BE2C (cell line): ENCODE results near the gene MOB3B.

Source experiments
- DNase-seq: peaks from one replicate; pipeline ENCODE4 v3.0.0-alpha.2; 2020
- H3K27me3 ChIP-seq: fragments of 250-450 bp; sonication (Bioruptor Pico); 2 replicates; pipeline ENCODE4 v1.5.1; 2020; ENCODE audit warnings: mild to moderate bottlenecking
- H3K36me3 ChIP-seq: fragments of 250-450 bp; sonication (Bioruptor Pico); 2 replicates; pipeline ENCODE4 v1.5.1; 2020; ENCODE audit warnings: mild to moderate bottlenecking
- H3K4me1 ChIP-seq: fragments of 250-450 bp; sonication (Bioruptor Pico); 2 replicates; pipeline ENCODE4 v1.5.1; 2020
- H3K4me3 ChIP-seq: 2 replicates; pipeline ENCODE4 v1.5.1; 2011; ENCODE audit warnings: low read depth, low read length
- H3K9me3 ChIP-seq: fragments of 250-450 bp; sonication (Bioruptor Pico); 2 replicates; pipeline ENCODE4 v1.5.1; 2020
- TF ChIP-seq, protein P1 (sequence below): IDR thresholded peaks from 2 replicates; pipeline ENCODE4 v1.5.1; 2012; ENCODE audit warnings: mild to moderate bottlenecking, low read depth, low read length

Gene MOB3B

DNA sequence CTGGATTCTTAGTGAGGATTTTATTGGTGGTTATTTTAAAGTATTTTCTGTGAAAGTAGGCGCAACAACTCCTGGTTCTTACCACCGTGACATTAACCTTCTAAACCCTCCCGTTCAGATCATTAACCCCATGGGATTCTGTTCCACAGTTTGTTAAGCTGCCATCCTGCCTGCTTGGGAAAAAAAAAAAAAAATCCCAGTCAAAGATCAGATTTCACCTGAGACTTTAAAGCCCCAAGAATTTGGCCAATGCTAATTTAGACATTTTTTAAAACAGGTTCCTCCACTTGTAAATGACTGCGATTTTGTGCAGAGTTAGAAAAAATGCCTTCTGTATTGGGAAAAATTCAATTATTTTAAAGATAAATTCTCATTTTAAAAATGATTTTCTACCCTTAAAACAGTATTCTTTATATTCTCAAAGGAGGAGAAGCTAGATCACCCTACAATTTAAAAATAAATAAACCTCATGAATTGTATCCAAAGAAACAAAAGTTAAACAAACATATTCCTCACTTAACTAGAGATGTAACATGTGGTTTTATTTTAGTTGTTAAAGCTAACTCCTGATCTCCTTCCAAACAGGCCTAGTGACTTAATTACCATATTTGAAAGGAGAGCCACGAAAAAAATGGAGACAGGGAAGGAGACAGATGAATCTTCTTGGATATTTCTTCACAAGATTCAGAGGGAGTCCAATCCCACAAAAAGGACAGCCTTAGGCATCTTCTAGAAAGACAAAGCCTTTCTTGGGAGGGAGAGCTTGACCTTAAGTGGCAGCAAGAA, 98.7 kb downstream of the MOB3B start:
- no peaks in the 10 kb centered on the region for H3K4me1 ChIP-seq
- TF ChIP-seq, protein P1, sequence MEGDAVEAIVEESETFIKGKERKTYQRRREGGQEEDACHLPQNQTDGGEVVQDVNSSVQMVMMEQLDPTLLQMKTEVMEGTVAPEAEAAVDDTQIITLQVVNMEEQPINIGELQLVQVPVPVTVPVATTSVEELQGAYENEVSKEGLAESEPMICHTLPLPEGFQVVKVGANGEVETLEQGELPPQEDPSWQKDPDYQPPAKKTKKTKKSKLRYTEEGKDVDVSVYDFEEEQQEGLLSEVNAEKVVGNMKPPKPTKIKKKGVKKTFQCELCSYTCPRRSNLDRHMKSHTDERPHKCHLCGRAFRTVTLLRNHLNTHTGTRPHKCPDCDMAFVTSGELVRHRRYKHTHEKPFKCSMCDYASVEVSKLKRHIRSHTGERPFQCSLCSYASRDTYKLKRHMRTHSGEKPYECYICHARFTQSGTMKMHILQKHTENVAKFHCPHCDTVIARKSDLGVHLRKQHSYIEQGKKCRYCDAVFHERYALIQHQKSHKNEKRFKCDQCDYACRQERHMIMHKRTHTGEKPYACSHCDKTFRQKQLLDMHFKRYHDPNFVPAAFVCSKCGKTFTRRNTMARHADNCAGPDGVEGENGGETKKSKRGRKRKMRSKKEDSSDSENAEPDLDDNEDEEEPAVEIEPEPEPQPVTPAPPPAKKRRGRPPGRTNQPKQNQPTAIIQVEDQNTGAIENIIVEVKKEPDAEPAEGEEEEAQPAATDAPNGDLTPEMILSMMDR = no peak
- DNase-seq = no peak
- H3K27me3 ChIP-seq = no peaks in the 10 kb centered on the region
- H3K36me3 ChIP-seq = no peaks in the 10 kb centered on the region
- H3K4me3 ChIP-seq = no peak overlapping the region
- no peaks in the 10 kb centered on the region for H3K9me3 ChIP-seq

DNA sequence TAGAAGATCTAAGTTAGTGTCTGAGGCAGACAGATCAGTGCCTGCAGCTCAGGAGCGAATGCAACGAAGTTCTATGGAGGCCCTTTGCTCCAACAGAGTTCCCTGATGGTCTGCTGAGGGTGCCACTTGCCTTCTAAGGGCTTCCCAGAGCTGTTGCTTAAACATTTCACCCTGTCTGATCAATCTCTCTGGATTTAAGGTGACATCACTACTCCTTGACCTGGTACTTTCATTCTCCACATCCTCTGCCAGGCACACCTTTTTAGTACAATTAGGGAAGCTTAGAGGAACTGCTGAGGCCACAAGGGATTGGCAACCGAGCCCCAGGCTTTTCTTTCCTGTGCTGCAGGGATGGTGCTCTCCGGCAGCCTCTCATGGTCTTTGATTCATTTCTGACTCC, 99.7 kb downstream of the MOB3B start:
- TF ChIP-seq, protein P1 = no peak
- Histone ChIP-seq H3K4me1 (no peaks in the 10 kb centered on the region), H3K36me3 (no peaks in the 10 kb centered on the region), H3K4me3 (no peak overlapping the region), H3K27me3 (no peaks in the 10 kb centered on the region), H3K9me3 (no peaks in the 10 kb centered on the region)
- DNase-seq = no peak

DNA sequence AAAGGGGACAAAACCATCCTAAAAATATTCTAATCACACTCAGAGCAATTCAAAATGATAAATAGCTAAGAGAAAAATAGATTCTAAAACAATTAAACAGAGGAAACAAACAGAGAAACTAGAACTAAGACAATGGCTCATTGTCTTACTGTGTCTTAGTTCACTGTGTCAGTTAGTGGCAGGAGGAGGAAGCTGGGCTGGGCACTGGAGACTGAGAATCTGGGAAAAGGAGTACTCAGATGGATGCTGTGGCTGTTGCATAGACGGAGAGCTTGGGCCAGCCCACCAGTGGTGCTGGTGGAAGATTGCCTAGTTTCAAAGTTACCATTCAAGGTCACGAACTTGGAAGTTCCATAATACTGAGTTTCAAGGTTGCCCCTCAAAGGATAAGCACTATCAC, 100.2 kb downstream of the MOB3B start:
- Histone ChIP-seq H3K9me3 (no peaks in the 10 kb centered on the region), H3K4me3 (no peak overlapping the region), H3K27me3 (no peaks in the 10 kb centered on the region), H3K4me1 (no peaks in the 10 kb centered on the region), H3K36me3 (no peaks in the 10 kb centered on the region)
- TF ChIP-seq, protein P1 = no peak
- DNase-seq = no peak

DNA sequence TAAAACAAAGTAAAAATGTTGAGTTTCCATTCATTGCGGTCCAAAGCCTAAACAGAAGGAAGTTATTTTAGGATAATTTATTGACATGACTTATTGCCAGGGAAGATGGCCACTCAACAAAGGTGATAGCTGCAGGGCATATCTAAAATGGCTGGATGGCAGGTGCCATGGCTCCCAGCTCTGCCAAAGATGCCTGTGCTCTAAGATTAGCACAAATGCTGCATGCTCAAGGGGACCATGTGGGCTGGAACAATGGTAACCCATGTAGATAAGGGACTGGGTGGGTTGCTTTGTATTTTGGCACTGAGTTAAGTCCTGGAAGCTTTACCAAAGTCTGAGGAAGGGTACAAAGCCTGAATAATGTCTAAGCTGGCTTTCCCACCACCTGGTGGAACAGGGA, 101.1 kb downstream of the MOB3B start:
- no peaks in the 10 kb centered on the region for H3K27me3 ChIP-seq
- H3K9me3 ChIP-seq = no peaks in the 10 kb centered on the region
- no peak overlapping the region for H3K4me3 ChIP-seq
- TF ChIP-seq, protein P1 = no peak
- H3K4me1 ChIP-seq = no peaks in the 10 kb centered on the region
- no peaks in the 10 kb centered on the region for H3K36me3 ChIP-seq
- no peak for DNase-seq

DNA sequence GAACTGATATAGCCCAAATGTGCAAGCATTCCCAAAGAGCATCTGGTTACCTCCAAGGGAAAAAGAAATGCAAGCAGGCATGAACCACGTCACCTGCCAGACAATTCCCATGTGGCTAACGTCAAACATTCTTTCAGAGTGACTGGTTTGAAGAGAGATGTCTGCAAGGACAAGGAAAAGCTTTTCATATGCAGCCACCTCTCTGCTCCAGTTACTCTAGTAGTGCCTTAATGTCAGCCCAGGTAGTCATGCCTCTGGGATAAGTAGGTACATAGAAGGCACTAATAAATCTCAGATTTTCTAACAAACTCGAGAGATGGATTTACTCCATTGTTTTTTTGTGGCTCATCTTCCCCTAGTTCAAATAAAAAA, 102.4 kb downstream of the MOB3B start:
- Histone ChIP-seq H3K27me3 (no peaks in the 10 kb centered on the region), H3K4me3 (no peak overlapping the region), H3K9me3 (no peaks in the 10 kb centered on the region), H3K4me1 (no peaks in the 10 kb centered on the region), H3K36me3 (no peaks in the 10 kb centered on the region)
- no peak for DNase-seq
- TF ChIP-seq, protein P1 = no peak

DNA sequence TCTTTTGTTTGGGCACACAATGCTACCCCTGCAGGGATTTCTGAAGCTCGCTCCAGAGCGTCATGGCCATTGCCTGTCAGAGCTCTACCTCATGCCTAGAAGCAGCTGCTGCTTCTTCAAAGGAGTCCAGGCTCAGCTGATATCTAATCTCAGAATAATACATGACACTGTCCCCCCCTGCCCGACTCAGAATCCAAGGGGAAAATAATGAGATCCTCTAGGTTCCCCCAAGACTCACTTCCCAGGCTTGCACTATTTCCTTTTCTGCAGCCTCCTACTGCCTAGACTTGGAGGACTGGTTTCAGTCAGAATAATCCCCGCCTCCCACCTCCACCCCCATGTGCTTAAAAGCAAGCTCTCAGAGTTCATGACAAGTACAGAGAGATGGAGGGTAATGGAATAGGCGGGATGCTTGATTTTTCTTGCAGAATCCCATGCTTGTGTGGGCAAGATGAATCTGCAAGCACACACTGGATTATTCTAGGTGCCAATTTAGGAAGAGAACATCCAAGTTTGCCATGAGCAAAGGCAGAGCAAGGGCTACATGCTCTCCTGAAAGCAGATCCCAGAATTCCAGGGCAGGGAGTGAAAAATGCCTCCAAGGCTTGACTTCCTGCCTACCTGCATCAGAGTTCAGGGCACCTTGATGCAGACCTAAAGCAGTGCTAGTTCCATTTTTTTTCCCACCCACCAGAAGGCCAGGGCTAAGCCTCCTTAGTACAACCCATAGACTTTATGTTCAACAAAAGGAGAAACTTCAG, 102.9 kb downstream of the MOB3B start:
- H3K36me3 ChIP-seq = no peaks in the 10 kb centered on the region
- no peaks in the 10 kb centered on the region for H3K27me3 ChIP-seq
- no peak overlapping the region for H3K4me3 ChIP-seq
- no peak for DNase-seq
- H3K9me3 ChIP-seq = no peaks in the 10 kb centered on the region
- no peaks in the 10 kb centered on the region for H3K4me1 ChIP-seq
- TF ChIP-seq, protein P1 = no peak
